ENCODE measurements around the gene UBR3.
"Not testable (repeated sequence)": the region's sequence is repeated elsewhere in the genome, so short reads cannot be mapped to it uniquely, and the experiment has no call there.

UBR3 gene

GRCh38 chr2:169822785-169823392 is 4.4 kb upstream of the UBR3 start:
- DNase-seq = no peak

- no peak for DNase-seq
Observed at GRCh38 chr2:169823996-169824372, 3.3 kb upstream of the UBR3 start.

- DNase-seq = peak; percentile 83
Observed at GRCh38 chr2:169824373-169825333, 2.6 kb upstream of the UBR3 start, which contains the start of gene METTL5. Gene METTL5 (minus strand): TSS chr2:169824905. CDS start chr2:169824597, 308 bp downstream.

- DNase-seq = peak; percentile 37
Observed at GRCh38 chr2:169828141-169828811, 1.0 kb downstream of the UBR3 start.

GRCh38 chr2:169834401-169834800 is 7.1 kb downstream of the UBR3 start:
- no peak for DNase-seq

GRCh38 chr2:169838743-169839489 is 11.7 kb downstream of the UBR3 start:
- no peak for DNase-seq

- no peak for DNase-seq
Observed at GRCh38 chr2:169839954-169840746, 12.9 kb downstream of the UBR3 start.

GRCh38 chr2:169840747-169841142 is 13.5 kb downstream of the UBR3 start:
- DNase-seq = no peak

- DNase-seq = not testable (repeated sequence)
Observed at GRCh38 chr2:169841625-169842024, 14.4 kb downstream of the UBR3 start.

GRCh38 chr2:169845016-169845415 is 17.8 kb downstream of the UBR3 start:
- no peak for DNase-seq

GRCh38 chr2:169848959-169849693 is 21.9 kb downstream of the UBR3 start:
- not testable (repeated sequence) for DNase-seq

GRCh38 chr2:169849710-169850109 is 22.5 kb downstream of the UBR3 start:
- no peak for DNase-seq

GRCh38 chr2:169853041-169853668 is 25.9 kb downstream of the UBR3 start:
- no peak for DNase-seq

GRCh38 chr2:169855281-169856258 is 28.3 kb downstream of the UBR3 start:
- DNase-seq = not testable (repeated sequence)

- no peak for DNase-seq
Observed at GRCh38 chr2:169859423-169859822, 32.2 kb downstream of the UBR3 start.

- no peak for DNase-seq
Observed at GRCh38 chr2:169860149-169860548, 32.9 kb downstream of the UBR3 start.

GRCh38 chr2:169862816-169863215 is 35.6 kb downstream of the UBR3 start:
- no peak for DNase-seq

- no peak for DNase-seq
Observed at GRCh38 chr2:169865492-169865891, 38.2 kb downstream of the UBR3 start.

- not testable (repeated sequence) for DNase-seq
Observed at GRCh38 chr2:169866230-169866629, 39.0 kb downstream of the UBR3 start.

Data from activated T-cell treated with anti-CD3 and anti-CD28 coated beads, Interleukin-2, amount 50 U/mL, for 1 hour (primary cell).